Measurements from ENCODE around the gene CCDC54. TPM values are rescaled to one million over a fixed set of nuclear protein-coding genes. Genes with fewer than 3 reads are reported as not detected.

Gene CCDC54
- total RNA-seq, 2 experiments from 2014 or later, result not detected

DNA sequence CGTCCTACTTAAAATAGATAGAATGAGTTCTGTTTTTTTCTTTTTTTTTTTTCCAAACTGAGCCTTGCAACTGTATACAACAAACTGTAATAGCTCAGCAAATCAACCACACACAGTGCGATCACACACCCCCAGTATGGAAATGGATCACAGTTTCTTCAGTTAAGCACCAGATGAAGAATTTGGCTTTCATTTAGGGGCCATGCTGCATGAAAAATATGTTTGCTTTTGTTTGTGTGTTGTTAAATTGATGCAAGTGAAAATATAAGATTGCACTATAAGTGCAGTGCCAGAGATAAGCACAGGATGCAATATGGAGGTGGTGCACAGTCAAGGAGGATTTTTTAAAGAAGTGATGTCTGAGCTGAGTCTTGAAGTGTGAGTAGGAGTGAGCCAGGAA is 17.8 kb downstream of the CCDC54 start:
- no peaks in the 10 kb centered on the region for H3K4me1 ChIP-seq (ENCODE audit: insufficient read depth, low read length)
- H3K27ac ChIP-seq (ENCODE audit: low read depth in 1 of 2, low read length in 2 of 2), result no peak overlapping the region
- no peaks in the 10 kb centered on the region for H3K9me3 Mint-ChIP-seq
- ChIA-PET CTCF (interaction anchor here (0.8 kb wide), 1 partner anchor 26 kb away, joined by 3 read pairs; no protein-coding TSS in a partner anchor), POLR2A (no interaction called here)
- no peak overlapping the region for H3K4me3 ChIP-seq (ENCODE audit: low read length)
- H3K27me3 ChIP-seq (ENCODE audit: control insufficient read depth in 1 of 2, insufficient read depth in 2 of 2, low read length in 2 of 2), result no peaks in the 10 kb centered on the region
- no peaks in the 10 kb centered on the region for H3K36me3 Mint-ChIP-seq (ENCODE audit: low read depth)
- DNase-seq, result no peak
- intact Hi-C loops (cut with DNase I, micrococcal nuclease), result no loop called here
- peaks cover 4% of the 10 kb centered on the region for H3K27me3 Mint-ChIP-seq
- no peak overlapping the region for H3K27ac Mint-ChIP-seq
- no peak for ATAC-seq (ENCODE audit: poor library complexity)
- TF ChIP-seq, protein P1, sequence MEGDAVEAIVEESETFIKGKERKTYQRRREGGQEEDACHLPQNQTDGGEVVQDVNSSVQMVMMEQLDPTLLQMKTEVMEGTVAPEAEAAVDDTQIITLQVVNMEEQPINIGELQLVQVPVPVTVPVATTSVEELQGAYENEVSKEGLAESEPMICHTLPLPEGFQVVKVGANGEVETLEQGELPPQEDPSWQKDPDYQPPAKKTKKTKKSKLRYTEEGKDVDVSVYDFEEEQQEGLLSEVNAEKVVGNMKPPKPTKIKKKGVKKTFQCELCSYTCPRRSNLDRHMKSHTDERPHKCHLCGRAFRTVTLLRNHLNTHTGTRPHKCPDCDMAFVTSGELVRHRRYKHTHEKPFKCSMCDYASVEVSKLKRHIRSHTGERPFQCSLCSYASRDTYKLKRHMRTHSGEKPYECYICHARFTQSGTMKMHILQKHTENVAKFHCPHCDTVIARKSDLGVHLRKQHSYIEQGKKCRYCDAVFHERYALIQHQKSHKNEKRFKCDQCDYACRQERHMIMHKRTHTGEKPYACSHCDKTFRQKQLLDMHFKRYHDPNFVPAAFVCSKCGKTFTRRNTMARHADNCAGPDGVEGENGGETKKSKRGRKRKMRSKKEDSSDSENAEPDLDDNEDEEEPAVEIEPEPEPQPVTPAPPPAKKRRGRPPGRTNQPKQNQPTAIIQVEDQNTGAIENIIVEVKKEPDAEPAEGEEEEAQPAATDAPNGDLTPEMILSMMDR (IDR thresholded peaks at IDR 0.05), result no peak
- H3K4me3 Mint-ChIP-seq, result no peak overlapping the region
- H3K9me3 ChIP-seq (ENCODE audit: control insufficient read depth in 1 of 2, insufficient read depth in 1 of 2, low read length in 2 of 2), result no peaks in the 10 kb centered on the region
- no peaks in the 10 kb centered on the region for H3K36me3 ChIP-seq (ENCODE audit: insufficient read depth, low read length)
- H3K4me1 Mint-ChIP-seq (ENCODE audit: low read depth), result no peaks in the 10 kb centered on the region

DNA sequence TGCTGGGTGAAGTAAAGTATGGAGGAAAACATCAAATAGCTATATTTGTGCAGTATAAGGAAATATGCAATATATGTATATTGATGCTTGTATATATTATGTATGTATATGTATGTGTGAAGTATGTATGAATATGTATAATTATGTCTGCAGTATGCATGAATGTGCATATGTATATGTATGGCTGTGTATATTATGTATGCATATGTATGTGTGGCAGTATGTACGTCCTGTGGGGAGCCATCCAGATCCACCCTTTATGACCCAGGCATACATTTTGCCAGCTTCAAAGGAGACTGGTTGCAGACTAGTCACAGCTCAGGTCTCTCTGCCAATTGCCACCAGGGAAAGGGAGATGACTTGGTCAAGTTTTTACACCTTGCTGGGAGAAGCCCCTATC is 24.1 kb downstream of the CCDC54 start:
- H3K36me3 ChIP-seq (ENCODE audit: insufficient read depth, low read length), result no peaks in the 10 kb centered on the region
- Mint-ChIP-seq H3K9me3 (no peaks in the 10 kb centered on the region), H3K27me3 (peaks cover 4% of the 10 kb centered on the region), H3K27ac (no peak overlapping the region), H3K4me1 (ENCODE audit: low read depth) (no peaks in the 10 kb centered on the region), H3K36me3 (ENCODE audit: low read depth) (no peaks in the 10 kb centered on the region), H3K4me3 (no peak overlapping the region)
- no peaks in the 10 kb centered on the region for H3K27me3 ChIP-seq (ENCODE audit: control insufficient read depth in 1 of 2, insufficient read depth in 2 of 2, low read length in 2 of 2)
- no peak overlapping the region for H3K4me3 ChIP-seq (ENCODE audit: low read length)
- H3K4me1 ChIP-seq (ENCODE audit: insufficient read depth, low read length), result no peaks in the 10 kb centered on the region
- H3K27ac ChIP-seq (ENCODE audit: low read depth in 1 of 2, low read length in 2 of 2), result no peak overlapping the region
- intact Hi-C loops (cut with DNase I, micrococcal nuclease), result no loop called here
- DNase-seq (no peak), ATAC-seq (ENCODE audit: poor library complexity) (no peak)
- CTCF ChIA-PET, result no interaction called here
- TF ChIP-seq, protein P1 (IDR thresholded peaks at IDR 0.05), result no peak
- no peaks in the 10 kb centered on the region for H3K9me3 ChIP-seq (ENCODE audit: control insufficient read depth in 1 of 2, insufficient read depth in 1 of 2, low read length in 2 of 2)
- POLR2A ChIA-PET, result no interaction called here

DNA sequence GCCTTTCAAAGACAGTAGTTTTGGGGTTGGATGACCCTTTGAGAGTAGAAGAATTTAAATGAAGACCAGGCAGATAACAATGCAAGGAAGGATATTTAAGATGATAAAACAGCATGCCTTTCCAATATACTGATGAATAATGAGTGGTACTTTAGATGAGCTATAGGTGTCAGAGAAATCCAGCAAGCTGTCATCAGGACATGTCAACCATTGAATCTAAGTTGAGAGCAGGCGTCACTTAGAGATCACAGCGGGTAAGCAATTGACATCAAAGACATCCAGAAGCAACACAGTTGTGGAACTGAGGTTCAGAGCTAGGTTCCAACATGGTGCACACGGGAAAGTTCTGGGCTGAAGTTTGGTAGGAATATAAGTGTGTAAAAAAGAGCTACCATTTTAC is 25.0 kb downstream of the CCDC54 start:
- no peak overlapping the region for H3K4me3 ChIP-seq (ENCODE audit: low read length)
- Mint-ChIP-seq H3K9me3 (no peaks in the 10 kb centered on the region), H3K36me3 (ENCODE audit: low read depth) (no peaks in the 10 kb centered on the region), H3K4me3 (no peak overlapping the region), H3K27ac (no peak overlapping the region), H3K27me3 (peaks cover 4% of the 10 kb centered on the region), H3K4me1 (ENCODE audit: low read depth) (no peaks in the 10 kb centered on the region)
- H3K36me3 ChIP-seq (ENCODE audit: insufficient read depth, low read length), result no peaks in the 10 kb centered on the region
- no peaks in the 10 kb centered on the region for H3K4me1 ChIP-seq (ENCODE audit: insufficient read depth, low read length)
- TF ChIP-seq, protein P1 (IDR thresholded peaks at IDR 0.05), result no peak
- H3K27me3 ChIP-seq (ENCODE audit: control insufficient read depth in 1 of 2, insufficient read depth in 2 of 2, low read length in 2 of 2), result no peaks in the 10 kb centered on the region
- CTCF ChIA-PET, result no interaction called here
- POLR2A ChIA-PET, result no interaction called here
- H3K27ac ChIP-seq (ENCODE audit: low read depth in 1 of 2, low read length in 2 of 2), result no peak overlapping the region
- no peak for ATAC-seq (ENCODE audit: poor library complexity)
- intact Hi-C loops (cut with DNase I, micrococcal nuclease), result no loop called here
- no peak for DNase-seq
- no peaks in the 10 kb centered on the region for H3K9me3 ChIP-seq (ENCODE audit: control insufficient read depth in 1 of 2, insufficient read depth in 1 of 2, low read length in 2 of 2)

All from CD4-positive, alpha-beta T cell (primary cell).